Neural cell (in vitro differentiated cells): Measurements from ENCODE around the gene KRTAP20-1.

Source experiments
- EZH2 ChIP-seq: fragments of 200-600, 300-800 bp; shearing (Covaris generic), sonication (generic); IDR thresholded peaks from 2 replicates; pipeline ENCODE4 v1.6.1; 2014; ENCODE audit warnings: antibody characterized with exemption, low read length, borderline replicate concordance, mild to moderate bottlenecking; ENCODE audit not compliant: insufficient read depth, poor library complexity, severe bottlenecking
- TF ChIP-seq, protein P1 (sequence below): fragments of 450-650 bp; IDR thresholded peaks from 2 replicates; pipeline ENCODE4 v1.5.1; 2014; ENCODE audit warnings: antibody characterized with exemption, mild to moderate bottlenecking, moderate library complexity; ENCODE audit not compliant: poor library complexity, severe bottlenecking

DNA sequence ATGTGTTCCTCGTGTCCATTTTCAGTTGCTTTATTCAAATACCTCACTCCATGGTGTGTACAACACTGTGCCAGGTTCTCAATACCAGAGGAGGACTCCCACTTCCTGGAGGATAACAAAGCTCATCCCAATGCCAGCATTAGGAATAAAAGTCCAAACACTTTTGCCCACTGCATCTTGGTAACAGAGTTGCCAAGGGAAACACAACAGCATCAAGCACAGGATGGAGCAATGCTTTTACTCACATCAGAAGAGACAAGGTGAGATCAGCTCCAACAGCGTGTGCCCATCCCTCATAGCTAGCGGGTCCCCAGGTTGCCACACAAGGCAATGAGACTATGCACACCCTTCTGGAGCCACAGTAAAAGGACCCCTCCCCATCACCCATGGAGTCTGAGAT, 7.1 kb downstream of the KRTAP20-1 start:
- TF ChIP-seq, protein P1, sequence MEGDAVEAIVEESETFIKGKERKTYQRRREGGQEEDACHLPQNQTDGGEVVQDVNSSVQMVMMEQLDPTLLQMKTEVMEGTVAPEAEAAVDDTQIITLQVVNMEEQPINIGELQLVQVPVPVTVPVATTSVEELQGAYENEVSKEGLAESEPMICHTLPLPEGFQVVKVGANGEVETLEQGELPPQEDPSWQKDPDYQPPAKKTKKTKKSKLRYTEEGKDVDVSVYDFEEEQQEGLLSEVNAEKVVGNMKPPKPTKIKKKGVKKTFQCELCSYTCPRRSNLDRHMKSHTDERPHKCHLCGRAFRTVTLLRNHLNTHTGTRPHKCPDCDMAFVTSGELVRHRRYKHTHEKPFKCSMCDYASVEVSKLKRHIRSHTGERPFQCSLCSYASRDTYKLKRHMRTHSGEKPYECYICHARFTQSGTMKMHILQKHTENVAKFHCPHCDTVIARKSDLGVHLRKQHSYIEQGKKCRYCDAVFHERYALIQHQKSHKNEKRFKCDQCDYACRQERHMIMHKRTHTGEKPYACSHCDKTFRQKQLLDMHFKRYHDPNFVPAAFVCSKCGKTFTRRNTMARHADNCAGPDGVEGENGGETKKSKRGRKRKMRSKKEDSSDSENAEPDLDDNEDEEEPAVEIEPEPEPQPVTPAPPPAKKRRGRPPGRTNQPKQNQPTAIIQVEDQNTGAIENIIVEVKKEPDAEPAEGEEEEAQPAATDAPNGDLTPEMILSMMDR = no peak
- TF ChIP-seq EZH2 = no peak
